ENCODE measurements around the gene SPTBN1. TPM values are rescaled to one million over a fixed set of nuclear protein-coding genes. Genes with fewer than 3 reads are reported as not detected.

The SPTBN1 gene
- total and polyA plus RNA-seq, 2 of the 13 experiments (the other 11 are each of a cell fraction or from before 2014, with no cell fraction given), result 123 to 299 TPM

DNA sequence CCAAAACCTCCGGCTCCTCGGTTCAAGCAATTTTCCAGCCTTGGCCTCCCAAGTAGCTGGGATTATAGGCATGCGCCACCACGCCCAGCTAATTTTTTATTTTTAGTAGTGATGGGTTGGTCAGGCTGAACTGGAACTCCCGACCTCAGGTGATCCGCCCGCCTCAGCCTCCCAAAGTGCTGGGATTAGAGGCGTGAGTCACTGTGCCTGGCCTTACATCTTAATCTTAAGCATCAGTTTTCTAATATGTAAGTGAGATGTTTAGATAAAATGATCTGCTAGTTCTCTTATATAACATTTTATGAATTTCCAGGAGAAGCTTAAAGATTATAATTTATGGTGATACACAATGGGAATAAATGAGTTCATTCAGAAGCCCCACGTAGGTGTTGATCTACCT, 69.2 kb downstream of the SPTBN1 start (continued):
- TF ChIP-seq, protein P1, sequence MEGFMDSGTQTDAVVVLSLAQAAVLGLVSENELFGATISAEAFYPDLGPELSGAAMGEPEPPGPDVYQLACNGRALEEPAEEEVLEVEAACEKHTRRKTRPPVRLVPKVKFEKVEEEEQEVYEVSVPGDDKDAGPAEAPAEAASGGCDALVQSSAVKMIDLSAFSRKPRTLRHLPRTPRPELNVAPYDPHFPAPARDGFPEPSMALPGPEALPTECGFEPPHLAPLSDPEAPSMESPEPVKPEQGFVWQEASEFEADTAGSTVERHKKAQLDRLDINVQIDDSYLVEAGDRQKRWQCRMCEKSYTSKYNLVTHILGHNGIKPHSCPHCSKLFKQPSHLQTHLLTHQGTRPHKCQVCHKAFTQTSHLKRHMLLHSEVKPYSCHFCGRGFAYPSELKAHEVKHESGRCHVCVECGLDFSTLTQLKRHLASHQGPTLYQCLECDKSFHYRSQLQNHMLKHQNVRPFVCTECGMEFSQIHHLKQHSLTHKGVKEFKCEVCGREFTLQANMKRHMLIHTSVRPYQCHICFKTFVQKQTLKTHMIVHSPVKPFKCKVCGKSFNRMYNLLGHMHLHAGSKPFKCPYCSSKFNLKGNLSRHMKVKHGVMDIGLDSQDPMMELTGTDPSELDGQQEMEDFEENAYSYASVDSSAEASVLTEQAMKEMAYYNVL (CRISPR knock-in tag; IDR thresholded peaks at IDR 0.05; ENCODE audit: borderline replicate concordance), result no peak
- TF ChIP-seq, protein P2, sequence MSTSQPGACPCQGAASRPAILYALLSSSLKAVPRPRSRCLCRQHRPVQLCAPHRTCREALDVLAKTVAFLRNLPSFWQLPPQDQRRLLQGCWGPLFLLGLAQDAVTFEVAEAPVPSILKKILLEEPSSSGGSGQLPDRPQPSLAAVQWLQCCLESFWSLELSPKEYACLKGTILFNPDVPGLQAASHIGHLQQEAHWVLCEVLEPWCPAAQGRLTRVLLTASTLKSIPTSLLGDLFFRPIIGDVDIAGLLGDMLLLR (CRISPR knock-in tag; IDR thresholded peaks at IDR 0.05), result no peak
- no peak for TF ChIP-seq ZNF709 (CRISPR knock-in tag; IDR thresholded peaks at IDR 0.05)
- no peak for TF ChIP-seq YY1 (IDR thresholded peaks at IDR 0.05; ENCODE audit: insufficient read depth, insufficient replicate concordance, low read depth, low read length)
- TF ChIP-seq RFX5 (IDR thresholded peaks at IDR 0.05; ENCODE audit: low read depth, low read length), result no peak
- TF ChIP-seq, protein P3, sequence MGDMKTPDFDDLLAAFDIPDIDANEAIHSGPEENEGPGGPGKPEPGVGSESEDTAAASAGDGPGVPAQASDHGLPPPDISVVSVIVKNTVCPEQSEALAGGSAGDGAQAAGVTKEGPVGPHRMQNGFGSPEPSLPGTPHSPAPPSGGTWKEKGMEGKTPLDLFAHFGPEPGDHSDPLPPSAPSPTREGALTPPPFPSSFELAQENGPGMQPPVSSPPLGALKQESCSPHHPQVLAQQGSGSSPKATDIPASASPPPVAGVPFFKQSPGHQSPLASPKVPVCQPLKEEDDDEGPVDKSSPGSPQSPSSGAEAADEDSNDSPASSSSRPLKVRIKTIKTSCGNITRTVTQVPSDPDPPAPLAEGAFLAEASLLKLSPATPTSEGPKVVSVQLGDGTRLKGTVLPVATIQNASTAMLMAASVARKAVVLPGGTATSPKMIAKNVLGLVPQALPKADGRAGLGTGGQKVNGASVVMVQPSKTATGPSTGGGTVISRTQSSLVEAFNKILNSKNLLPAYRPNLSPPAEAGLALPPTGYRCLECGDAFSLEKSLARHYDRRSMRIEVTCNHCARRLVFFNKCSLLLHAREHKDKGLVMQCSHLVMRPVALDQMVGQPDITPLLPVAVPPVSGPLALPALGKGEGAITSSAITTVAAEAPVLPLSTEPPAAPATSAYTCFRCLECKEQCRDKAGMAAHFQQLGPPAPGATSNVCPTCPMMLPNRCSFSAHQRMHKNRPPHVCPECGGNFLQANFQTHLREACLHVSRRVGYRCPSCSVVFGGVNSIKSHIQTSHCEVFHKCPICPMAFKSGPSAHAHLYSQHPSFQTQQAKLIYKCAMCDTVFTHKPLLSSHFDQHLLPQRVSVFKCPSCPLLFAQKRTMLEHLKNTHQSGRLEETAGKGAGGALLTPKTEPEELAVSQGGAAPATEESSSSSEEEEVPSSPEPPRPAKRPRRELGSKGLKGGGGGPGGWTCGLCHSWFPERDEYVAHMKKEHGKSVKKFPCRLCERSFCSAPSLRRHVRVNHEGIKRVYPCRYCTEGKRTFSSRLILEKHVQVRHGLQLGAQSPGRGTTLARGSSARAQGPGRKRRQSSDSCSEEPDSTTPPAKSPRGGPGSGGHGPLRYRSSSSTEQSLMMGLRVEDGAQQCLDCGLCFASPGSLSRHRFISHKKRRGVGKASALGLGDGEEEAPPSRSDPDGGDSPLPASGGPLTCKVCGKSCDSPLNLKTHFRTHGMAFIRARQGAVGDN (CRISPR knock-in tag; IDR thresholded peaks at IDR 0.05), result no peak
- TF ChIP-seq POLR2AphosphoS2 (IDR thresholded peaks at IDR 0.05; ENCODE audit: low read depth, low read length), result no peak
- no peak for TF ChIP-seq ISX (CRISPR knock-in tag; conservative IDR thresholded peaks at IDR 0.05)
- no peak for TF ChIP-seq STAT5B (CRISPR knock-in tag; IDR thresholded peaks at IDR 0.05)
- TF ChIP-seq, protein P4, sequence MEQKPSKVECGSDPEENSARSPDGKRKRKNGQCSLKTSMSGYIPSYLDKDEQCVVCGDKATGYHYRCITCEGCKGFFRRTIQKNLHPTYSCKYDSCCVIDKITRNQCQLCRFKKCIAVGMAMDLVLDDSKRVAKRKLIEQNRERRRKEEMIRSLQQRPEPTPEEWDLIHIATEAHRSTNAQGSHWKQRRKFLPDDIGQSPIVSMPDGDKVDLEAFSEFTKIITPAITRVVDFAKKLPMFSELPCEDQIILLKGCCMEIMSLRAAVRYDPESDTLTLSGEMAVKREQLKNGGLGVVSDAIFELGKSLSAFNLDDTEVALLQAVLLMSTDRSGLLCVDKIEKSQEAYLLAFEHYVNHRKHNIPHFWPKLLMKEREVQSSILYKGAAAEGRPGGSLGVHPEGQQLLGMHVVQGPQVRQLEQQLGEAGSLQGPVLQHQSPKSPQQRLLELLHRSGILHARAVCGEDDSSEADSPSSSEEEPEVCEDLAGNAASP (CRISPR knock-in tag; IDR thresholded peaks at IDR 0.05; ENCODE audit: borderline replicate concordance), result no peak
- TF ChIP-seq, protein P5, sequence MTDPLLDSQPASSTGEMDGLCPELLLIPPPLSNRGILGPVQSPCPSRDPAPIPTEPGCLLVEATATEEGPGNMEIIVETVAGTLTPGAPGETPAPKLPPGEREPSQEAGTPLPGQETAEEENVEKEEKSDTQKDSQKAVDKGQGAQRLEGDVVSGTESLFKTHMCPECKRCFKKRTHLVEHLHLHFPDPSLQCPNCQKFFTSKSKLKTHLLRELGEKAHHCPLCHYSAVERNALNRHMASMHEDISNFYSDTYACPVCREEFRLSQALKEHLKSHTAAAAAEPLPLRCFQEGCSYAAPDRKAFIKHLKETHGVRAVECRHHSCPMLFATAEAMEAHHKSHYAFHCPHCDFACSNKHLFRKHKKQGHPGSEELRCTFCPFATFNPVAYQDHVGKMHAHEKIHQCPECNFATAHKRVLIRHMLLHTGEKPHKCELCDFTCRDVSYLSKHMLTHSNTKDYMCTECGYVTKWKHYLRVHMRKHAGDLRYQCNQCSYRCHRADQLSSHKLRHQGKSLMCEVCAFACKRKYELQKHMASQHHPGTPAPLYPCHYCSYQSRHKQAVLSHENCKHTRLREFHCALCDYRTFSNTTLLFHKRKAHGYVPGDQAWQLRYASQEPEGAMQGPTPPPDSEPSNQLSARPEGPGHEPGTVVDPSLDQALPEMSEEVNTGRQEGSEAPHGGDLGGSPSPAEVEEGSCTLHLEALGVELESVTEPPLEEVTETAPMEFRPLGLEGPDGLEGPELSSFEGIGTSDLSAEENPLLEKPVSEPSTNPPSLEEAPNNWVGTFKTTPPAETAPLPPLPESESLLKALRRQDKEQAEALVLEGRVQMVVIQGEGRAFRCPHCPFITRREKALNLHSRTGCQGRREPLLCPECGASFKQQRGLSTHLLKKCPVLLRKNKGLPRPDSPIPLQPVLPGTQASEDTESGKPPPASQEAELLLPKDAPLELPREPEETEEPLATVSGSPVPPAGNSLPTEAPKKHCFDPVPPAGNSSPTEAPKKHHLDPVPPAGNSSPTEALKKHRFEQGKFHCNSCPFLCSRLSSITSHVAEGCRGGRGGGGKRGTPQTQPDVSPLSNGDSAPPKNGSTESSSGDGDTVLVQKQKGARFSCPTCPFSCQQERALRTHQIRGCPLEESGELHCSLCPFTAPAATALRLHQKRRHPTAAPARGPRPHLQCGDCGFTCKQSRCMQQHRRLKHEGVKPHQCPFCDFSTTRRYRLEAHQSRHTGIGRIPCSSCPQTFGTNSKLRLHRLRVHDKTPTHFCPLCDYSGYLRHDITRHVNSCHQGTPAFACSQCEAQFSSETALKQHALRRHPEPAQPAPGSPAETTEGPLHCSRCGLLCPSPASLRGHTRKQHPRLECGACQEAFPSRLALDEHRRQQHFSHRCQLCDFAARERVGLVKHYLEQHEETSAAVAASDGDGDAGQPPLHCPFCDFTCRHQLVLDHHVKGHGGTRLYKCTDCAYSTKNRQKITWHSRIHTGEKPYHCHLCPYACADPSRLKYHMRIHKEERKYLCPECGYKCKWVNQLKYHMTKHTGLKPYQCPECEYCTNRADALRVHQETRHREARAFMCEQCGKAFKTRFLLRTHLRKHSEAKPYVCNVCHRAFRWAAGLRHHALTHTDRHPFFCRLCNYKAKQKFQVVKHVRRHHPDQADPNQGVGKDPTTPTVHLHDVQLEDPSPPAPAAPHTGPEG (CRISPR knock-in tag; IDR thresholded peaks at IDR 0.05), result no peak
